CD8-positive, alpha-beta memory T cell (primary cell): Measurements from ENCODE around the gene DNAJC11. TPM values are rescaled to one million over a fixed set of nuclear protein-coding genes. Genes with fewer than 3 reads are reported as not detected.
A peak's percentile ranks its signal among the peaks of the same experiment; 100 is the strongest.

Source experiments
- CTCF ChIA-PET: fragments of 350-600 bp; sonication (Branson Sonifier 250); formaldehyde crosslinking; loops from one replicate; lab custom pipeline; 2021; ENCODE audit warnings: antibody characterized with exemption; lab: Charles Lee
- POLR2A ChIA-PET: fragments of 350-600 bp; sonication (Branson Sonifier 250); formaldehyde crosslinking; loops from one replicate; lab custom pipeline; 2021; ENCODE audit warnings: antibody characterized with exemption; lab: Charles Lee
- DNase-seq, 5 donors: peaks; one replicate each; pipeline versions ENCODE4 v3.0.0 to v3.0.0-alpha.2; 2020 to 2022; ENCODE audit warnings: mixed read lengths in 1 of 5
- H3K27ac ChIP-seq: one replicate; pipeline ENCODE4 v1.7.0; 2013; ENCODE audit warnings: low read depth, mild to moderate bottlenecking, low read length, moderate library complexity
- H3K27me3 ChIP-seq: 2 replicates; pipeline ENCODE4 v1.7.0; 2013; ENCODE audit warnings: low read length, mild to moderate bottlenecking; ENCODE audit not compliant: insufficient read depth, poor library complexity, severe bottlenecking
- H3K36me3 ChIP-seq: 2 replicates; pipeline ENCODE4 v1.7.0; 2013; ENCODE audit warnings: mild to moderate bottlenecking, low read length, moderate library complexity; ENCODE audit not compliant: insufficient read depth
- H3K4me1 ChIP-seq: 2 replicates; pipeline ENCODE4 v1.7.0; 2013; ENCODE audit warnings: mild to moderate bottlenecking, low read length, moderate library complexity; ENCODE audit not compliant: insufficient read depth
- H3K4me3 ChIP-seq: 2 replicates; pipeline ENCODE4 v1.7.0; 2013; ENCODE audit warnings: mild to moderate bottlenecking, low read length
- H3K9me3 ChIP-seq: 2 replicates; pipeline ENCODE4 v1.7.0; 2013; ENCODE audit warnings: mild to moderate bottlenecking, low read length
- H3K27ac Mint-ChIP-seq, 8 donors: one replicate each; pipeline ENCODE4 v1.8.0; 2020 to 2021; ENCODE audit warnings: mixed read lengths in 8 of 8, mild to moderate bottlenecking in 6 of 8, inconsistent platforms in 3 of 8, moderate library complexity in 3 of 8
- H3K27me3 Mint-ChIP-seq, 2 donors: one replicate each; pipeline ENCODE4 v1.8.0; 2020 to 2021; ENCODE audit warnings: mixed read lengths in 2 of 2, mild to moderate bottlenecking in 1 of 2, moderate library complexity in 1 of 2
- H3K36me3 Mint-ChIP-seq, 3 donors: one replicate each; pipeline ENCODE4 v1.8.0; 2020 to 2021; ENCODE audit warnings: mixed read lengths in 3 of 3, inconsistent platforms in 1 of 3, mild to moderate bottlenecking in 1 of 3
- H3K4me1 Mint-ChIP-seq, 3 donors: one replicate each; pipeline ENCODE4 v1.8.0; 2020 to 2021; ENCODE audit warnings: mixed read lengths in 3 of 3, inconsistent platforms in 1 of 3, mild to moderate bottlenecking in 1 of 3
- H3K4me3 Mint-ChIP-seq, 7 donors: one replicate each; pipeline ENCODE4 v1.8.0; 2020 to 2021; ENCODE audit warnings: mixed read lengths in 7 of 7, mild to moderate bottlenecking in 6 of 7, moderate library complexity in 4 of 7, inconsistent platforms in 2 of 7
- H3K9me3 Mint-ChIP-seq, 5 donors: one replicate each; pipeline ENCODE4 v1.8.0; 2020 to 2022; ENCODE audit warnings: mixed read lengths in 5 of 5, mild to moderate bottlenecking in 3 of 5, moderate library complexity in 2 of 5, inconsistent platforms in 1 of 5
- polyA plus RNA-seq: library from polyadenylated mRNA; unstranded; fragments of 300-500 nt; fragmentation: Illumina TruSeq; gene quantifications from one replicate; pipeline ENCODE4 v1.2.3, GENCODE V29; 2021
- total RNA-seq, 2 experiments: library from RNA; stranded (reverse); gene quantifications; one replicate each; pipeline ENCODE4 v1.2.3, GENCODE V29; 2021

DNAJC11 gene
- total and polyA plus RNA-seq, 3 experiments from 2014 or later, result 22.7 to 80.4 (median 79.2) TPM

DNA sequence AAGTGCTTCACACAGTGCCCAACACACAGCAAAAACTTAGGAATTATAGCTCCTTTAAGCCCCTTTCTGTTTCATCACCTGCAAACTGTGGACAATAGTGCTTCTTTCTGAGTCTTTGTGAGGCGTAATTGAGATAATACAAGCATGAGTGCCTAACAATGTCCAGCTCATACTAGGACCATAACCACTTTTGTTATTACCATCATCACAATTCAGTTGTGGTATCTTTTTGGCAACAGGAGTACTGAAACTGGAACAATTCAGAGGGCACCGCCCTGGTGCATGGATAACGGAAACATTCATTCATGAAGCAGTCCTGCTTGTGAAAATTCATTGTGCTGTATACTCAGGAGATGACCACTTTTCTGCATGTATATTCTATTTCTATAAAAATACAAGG is 18.2 kb downstream of the DNAJC11 start:
- H3K27ac Mint-ChIP-seq, result no peak overlapping the region
- H3K4me3 Mint-ChIP-seq, result no peak overlapping the region
- ChIA-PET POLR2A (no interaction called here), CTCF (no interaction called here)
- Histone ChIP-seq H3K36me3 (peaks cover 9% of the 10 kb centered on the region), H3K4me3 (no peak overlapping the region), H3K27me3 (no peaks in the 10 kb centered on the region), H3K4me1 (no peaks in the 10 kb centered on the region), H3K9me3 (no peaks in the 10 kb centered on the region), H3K27ac (no peak overlapping the region)
- H3K4me1 Mint-ChIP-seq, result peaks cover 6 to 14% (median 9%) of the 10 kb centered on the region in 3 donors
- H3K27me3 Mint-ChIP-seq, result no peaks in the 10 kb centered on the region
- H3K9me3 Mint-ChIP-seq, result no peaks in the 10 kb centered on the region
- H3K36me3 Mint-ChIP-seq, result peaks cover 0 to 36% (median 14%) of the 10 kb centered on the region in 3 donors
- no peak for DNase-seq

DNA sequence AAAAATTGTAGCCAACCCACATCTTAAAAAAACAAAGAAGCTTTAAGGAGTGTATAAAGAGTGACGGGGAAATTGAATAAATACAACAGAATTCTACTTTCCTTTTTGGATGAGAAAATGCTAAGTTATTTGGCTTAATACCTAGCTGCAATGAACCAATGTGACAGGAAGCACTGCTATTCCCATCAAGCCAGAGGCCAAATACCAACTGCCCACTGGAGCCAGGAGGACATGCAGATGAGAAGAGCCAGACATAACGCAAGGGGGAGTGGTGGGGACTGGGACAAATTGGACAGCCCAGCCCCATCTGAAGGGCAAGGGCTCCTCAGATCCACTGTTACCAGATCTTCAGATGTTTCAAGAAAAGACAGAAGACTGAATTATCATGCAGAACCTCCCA is 25.7 kb downstream of the DNAJC11 start:
- Mint-ChIP-seq H3K27me3 (no peaks in the 10 kb centered on the region), H3K36me3 (peaks cover 3 to 74% (median 22%) of the 10 kb centered on the region in 3 donors), H3K4me3 (no peak overlapping the region), H3K9me3 (no peaks in the 10 kb centered on the region), H3K4me1 (no peaks in the 10 kb centered on the region), H3K27ac (peak overlapping the region in 1 of 8 donors; percentile 83)
- no peaks in the 10 kb centered on the region for H3K9me3 ChIP-seq
- H3K27me3 ChIP-seq, result no peaks in the 10 kb centered on the region
- H3K36me3 ChIP-seq, result peaks cover 19% of the 10 kb centered on the region
- ChIA-PET POLR2A (no interaction called here), CTCF (no interaction called here)
- H3K4me3 ChIP-seq, result no peak overlapping the region
- no peaks in the 10 kb centered on the region for H3K4me1 ChIP-seq
- DNase-seq, result no peak
- H3K27ac ChIP-seq, result no peak overlapping the region

- CTCF ChIA-PET, result interaction anchor here (0.7 to 1.6 kb wide), 3 partner anchors 11 to 121 kb away, joined by 3 to 5 read pairs (median 3); no protein-coding TSS in a partner anchor
- no peaks in the 10 kb centered on the region for H3K9me3 Mint-ChIP-seq
- peaks cover 3 to 72% (median 22%) of the 10 kb centered on the region in 3 donors for H3K36me3 Mint-ChIP-seq
- no peak for DNase-seq
- H3K4me1 Mint-ChIP-seq, result peaks cover 0 to 2% (median 0%) of the 10 kb centered on the region in 3 donors
- no peaks in the 10 kb centered on the region for H3K4me1 ChIP-seq
- POLR2A ChIA-PET, result no interaction called here
- no peak overlapping the region for H3K4me3 ChIP-seq
- H3K4me3 Mint-ChIP-seq, result no peak overlapping the region
- H3K36me3 ChIP-seq, result peaks cover 19% of the 10 kb centered on the region
- no peaks in the 10 kb centered on the region for H3K9me3 ChIP-seq
- no peak overlapping the region for H3K27ac Mint-ChIP-seq
- no peaks in the 10 kb centered on the region for H3K27me3 ChIP-seq
- H3K27ac ChIP-seq, result no peak overlapping the region
- H3K27me3 Mint-ChIP-seq, result no peaks in the 10 kb centered on the region
Observed at GRCh38 chr1:6674771-6675170, 26.8 kb downstream of the DNAJC11 start.

DNA sequence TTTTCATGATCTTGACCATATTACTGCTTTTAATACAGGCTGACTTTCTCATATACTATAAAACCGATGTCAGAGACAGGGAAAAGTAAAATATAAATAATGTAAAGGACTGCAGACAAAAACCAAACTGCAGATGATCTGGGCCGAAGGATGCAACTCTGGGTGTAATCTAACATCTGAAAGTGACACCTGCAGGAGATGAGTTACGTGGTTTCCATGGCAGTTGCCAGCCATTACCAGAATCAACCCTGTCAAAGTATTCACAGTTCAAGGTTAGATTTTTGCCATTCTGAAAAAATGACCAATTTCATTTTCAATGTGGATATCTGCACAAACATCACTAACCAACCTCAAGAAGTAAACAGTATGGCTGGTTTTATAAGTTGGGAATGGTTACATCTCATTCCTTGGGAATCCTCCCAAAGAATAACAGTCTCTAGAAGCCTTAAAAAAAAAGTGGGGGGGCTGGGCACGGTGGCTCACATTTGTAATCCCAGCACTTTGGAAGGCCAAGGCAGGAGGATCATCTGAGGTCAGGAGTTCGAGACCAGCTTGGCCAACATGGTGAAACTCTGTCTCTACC is 27.7 kb downstream of the DNAJC11 start:
- Histone ChIP-seq H3K9me3 (no peaks in the 10 kb centered on the region), H3K27ac (no peak overlapping the region), H3K27me3 (no peaks in the 10 kb centered on the region), H3K36me3 (peaks cover 14% of the 10 kb centered on the region), H3K4me1 (no peaks in the 10 kb centered on the region), H3K4me3 (no peak overlapping the region)
- Mint-ChIP-seq H3K4me1 (peaks cover 0 to 2% (median 0%) of the 10 kb centered on the region in 3 donors), H3K36me3 (peaks cover 3 to 65% (median 16%) of the 10 kb centered on the region in 3 donors), H3K9me3 (no peaks in the 10 kb centered on the region), H3K4me3 (no peak overlapping the region), H3K27me3 (no peaks in the 10 kb centered on the region), H3K27ac (no peak overlapping the region)
- DNase-seq, result no peak
- ChIA-PET CTCF (interaction anchor here (1.6 kb wide), 1 partner anchor 12 kb away, joined by 5 read pairs; no protein-coding TSS in a partner anchor), POLR2A (no interaction called here)

DNA sequence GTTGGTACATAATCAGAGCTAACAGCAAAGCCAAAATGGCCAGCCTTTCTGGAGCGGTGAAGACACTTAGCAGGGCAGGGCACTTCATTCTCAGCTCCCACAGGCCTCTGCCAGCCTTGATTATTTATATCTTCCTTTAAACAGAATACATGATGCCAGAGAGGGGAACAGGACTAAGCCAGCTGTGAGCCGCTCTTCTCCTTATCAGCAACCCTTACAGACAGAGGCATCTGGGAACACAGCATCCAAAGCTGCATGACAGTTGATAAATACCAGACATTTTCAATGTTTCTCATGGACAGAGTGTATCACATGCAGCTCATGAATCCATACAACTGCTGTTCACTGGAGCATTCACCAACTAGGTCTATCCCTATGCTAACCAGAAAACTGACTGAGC is 29.1 kb downstream of the DNAJC11 start:
- H3K27me3 ChIP-seq, result no peaks in the 10 kb centered on the region
- ChIA-PET POLR2A (no interaction called here), CTCF (interaction anchor here (1.3 kb wide), 1 partner anchor 26 kb away, joined by 4 read pairs; no protein-coding TSS in a partner anchor)
- no peak overlapping the region for H3K4me3 Mint-ChIP-seq
- H3K9me3 ChIP-seq, result no peaks in the 10 kb centered on the region
- H3K4me3 ChIP-seq, result no peak overlapping the region
- peaks cover 5 to 61% (median 14%) of the 10 kb centered on the region in 3 donors for H3K36me3 Mint-ChIP-seq
- no peak for DNase-seq
- H3K9me3 Mint-ChIP-seq, result no peaks in the 10 kb centered on the region
- peaks cover 9% of the 10 kb centered on the region for H3K36me3 ChIP-seq
- H3K27ac Mint-ChIP-seq, result peak overlapping the region in 2 of 8 donors; percentile 33 to 46
- H3K27ac ChIP-seq, result no peak overlapping the region
- no peaks in the 10 kb centered on the region for H3K27me3 Mint-ChIP-seq
- H3K4me1 Mint-ChIP-seq, result peaks cover 0 to 2% (median 0%) of the 10 kb centered on the region in 3 donors
- H3K4me1 ChIP-seq, result no peaks in the 10 kb centered on the region

DNA sequence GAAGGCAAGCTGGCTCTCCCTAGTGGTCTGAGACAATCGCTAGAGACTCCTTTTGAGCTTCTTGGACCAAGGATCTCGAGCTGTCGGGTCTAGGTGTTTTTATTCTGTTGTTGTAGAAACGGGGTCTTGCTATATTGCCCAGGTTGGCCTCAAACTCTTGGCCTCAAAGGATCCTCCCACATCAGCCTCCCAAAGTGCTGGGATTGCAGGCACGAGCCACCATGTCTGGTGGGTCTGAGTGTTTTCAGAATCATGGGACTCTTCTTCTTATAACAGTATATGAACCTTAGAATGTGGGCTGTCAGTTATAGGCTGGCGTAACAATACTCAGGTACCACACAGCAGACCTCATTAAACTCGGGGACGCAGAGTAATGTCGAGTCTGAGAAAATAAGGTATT is 33.1 kb downstream of the DNAJC11 start:
- Mint-ChIP-seq H3K27ac (no peak overlapping the region), H3K27me3 (no peaks in the 10 kb centered on the region), H3K4me3 (no peak overlapping the region), H3K36me3 (peaks cover 5 to 62% (median 6%) of the 10 kb centered on the region in 3 donors), H3K9me3 (no peaks in the 10 kb centered on the region), H3K4me1 (peaks cover 0 to 3% (median 0%) of the 10 kb centered on the region in 3 donors)
- Histone ChIP-seq H3K9me3 (no peaks in the 10 kb centered on the region), H3K4me1 (no peaks in the 10 kb centered on the region), H3K4me3 (no peak overlapping the region), H3K27ac (no peak overlapping the region), H3K36me3 (peaks cover 9% of the 10 kb centered on the region), H3K27me3 (no peaks in the 10 kb centered on the region)
- POLR2A ChIA-PET, result no interaction called here
- CTCF ChIA-PET, result interaction anchor here (0.8 kb wide), 1 partner anchor 22 kb away, joined by 3 read pairs; no protein-coding TSS in a partner anchor
- no peak for DNase-seq

DNA sequence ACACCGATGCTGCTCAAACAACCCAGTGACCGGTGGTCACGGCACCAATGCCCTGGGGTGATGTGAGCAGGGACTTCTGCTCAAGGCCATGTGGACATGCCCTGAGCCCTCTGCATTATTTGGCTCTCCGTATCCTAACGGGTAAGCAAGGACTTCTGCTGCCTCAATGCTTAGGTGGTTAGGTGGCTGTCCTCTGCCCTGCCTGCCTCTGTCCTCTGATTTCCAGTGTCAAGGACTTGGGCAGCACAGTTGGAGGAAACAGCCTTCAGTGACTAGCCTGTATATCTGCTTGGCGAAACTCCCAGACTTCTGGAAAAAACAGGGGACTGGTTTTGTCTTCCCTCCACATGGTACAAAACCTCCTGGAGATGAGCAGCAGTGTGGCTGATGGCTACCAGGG is 34.5 kb downstream of the DNAJC11 start:
- DNase-seq, result no peak
- H3K4me1 Mint-ChIP-seq, result peaks cover 0 to 5% (median 0%) of the 10 kb centered on the region in 3 donors
- Histone ChIP-seq H3K9me3 (no peaks in the 10 kb centered on the region), H3K4me1 (no peaks in the 10 kb centered on the region), H3K36me3 (peaks cover 9% of the 10 kb centered on the region), H3K27ac (no peak overlapping the region), H3K27me3 (no peaks in the 10 kb centered on the region), H3K4me3 (no peak overlapping the region)
- H3K9me3 Mint-ChIP-seq, result no peaks in the 10 kb centered on the region
- H3K27me3 Mint-ChIP-seq, result no peaks in the 10 kb centered on the region
- POLR2A ChIA-PET, result no interaction called here
- H3K4me3 Mint-ChIP-seq, result no peak overlapping the region
- H3K36me3 Mint-ChIP-seq, result peaks cover 5 to 62% (median 6%) of the 10 kb centered on the region in 3 donors
- H3K27ac Mint-ChIP-seq, result no peak overlapping the region
- CTCF ChIA-PET, result no interaction called here

GRCh38 chr1:6666696-6667095 is 34.9 kb downstream of the DNAJC11 start:
- no peaks in the 10 kb centered on the region for H3K9me3 Mint-ChIP-seq
- no peak overlapping the region for H3K27ac ChIP-seq
- no peaks in the 10 kb centered on the region for H3K27me3 ChIP-seq
- H3K4me1 Mint-ChIP-seq, result peaks cover 0 to 5% (median 0%) of the 10 kb centered on the region in 3 donors
- H3K4me3 ChIP-seq, result no peak overlapping the region
- H3K9me3 ChIP-seq, result no peaks in the 10 kb centered on the region
- H3K36me3 Mint-ChIP-seq, result peaks cover 5 to 59% (median 6%) of the 10 kb centered on the region in 3 donors
- ChIA-PET CTCF (no interaction called here), POLR2A (no interaction called here)
- H3K4me1 ChIP-seq, result no peaks in the 10 kb centered on the region
- H3K27me3 Mint-ChIP-seq, result no peaks in the 10 kb centered on the region
- DNase-seq, result no peak
- peaks cover 9% of the 10 kb centered on the region for H3K36me3 ChIP-seq
- peak overlapping the region in 1 of 8 donors; percentile 48 for H3K27ac Mint-ChIP-seq
- no peak overlapping the region for H3K4me3 Mint-ChIP-seq
